Bone marrow (tissue), 2 donors: Measurements from ENCODE around the gene MKLN1.

ENCODE experiments used
- DNase-seq, 2 donors: peaks; one replicate each; lab custom pipeline; 2025; lab: John Stamatoyannopoulos, UW

Gene MKLN1

DNA sequence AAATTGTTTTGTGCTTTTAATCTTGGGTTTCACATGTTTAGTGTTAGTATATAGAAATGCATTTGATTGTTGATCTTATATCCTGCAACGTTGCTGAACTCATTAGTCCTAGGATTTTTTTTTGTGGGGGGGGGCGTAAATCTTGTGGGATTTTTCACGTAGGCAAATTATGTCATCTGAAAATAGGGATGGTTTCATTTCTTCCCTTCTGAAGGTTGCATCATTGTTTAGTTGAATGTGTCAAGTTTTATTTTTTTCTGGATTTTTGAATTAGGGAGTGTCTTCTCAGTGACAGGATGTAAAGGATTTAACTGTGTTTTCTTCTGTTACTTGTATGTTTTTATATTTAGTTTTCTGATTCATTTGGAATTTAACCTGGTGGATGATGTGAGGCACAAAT lies 26.7 kb downstream of the MKLN1 start:
- no peak for DNase-seq

DNA sequence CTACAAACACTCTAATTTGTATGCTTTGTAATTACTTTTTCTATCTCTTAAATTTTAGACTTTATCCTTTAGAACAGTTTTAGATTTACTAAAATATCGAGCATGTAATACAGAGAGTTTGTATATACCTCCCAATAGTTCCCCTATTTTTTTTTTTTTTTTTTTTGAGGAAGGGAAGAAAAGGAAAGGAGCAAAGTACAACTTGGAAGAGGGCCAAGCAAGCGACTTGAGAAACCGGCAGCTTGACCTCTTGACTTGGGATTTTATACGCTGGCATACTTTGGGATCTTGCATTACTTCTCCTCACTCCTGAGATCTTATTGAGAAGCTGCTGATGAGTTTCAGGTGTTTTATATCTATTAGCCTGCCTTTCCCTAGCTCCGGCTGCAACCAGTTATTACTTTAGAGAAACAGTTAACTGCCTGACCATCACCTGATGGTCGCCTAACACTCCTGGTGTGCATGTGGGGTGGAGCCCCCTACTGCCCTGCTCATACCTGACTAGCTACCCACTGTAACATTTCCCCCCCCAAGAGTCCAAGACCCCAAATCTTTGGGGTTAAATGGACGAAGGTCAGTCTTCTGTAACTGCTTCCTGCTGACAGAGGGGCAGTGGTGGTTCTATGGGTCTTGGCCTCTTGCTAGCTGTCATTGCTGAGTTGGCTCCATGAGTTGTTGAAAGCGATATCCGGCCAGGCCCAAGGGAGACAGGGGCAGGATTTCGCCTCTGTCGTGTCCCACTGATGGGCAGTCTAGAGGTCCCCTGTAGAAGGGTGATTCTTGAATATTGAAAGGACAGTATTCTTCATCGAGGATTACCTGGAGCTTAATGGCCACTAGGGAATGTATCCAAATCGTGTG lies 28.5 kb downstream of the MKLN1 start:
- no peak for DNase-seq

DNA sequence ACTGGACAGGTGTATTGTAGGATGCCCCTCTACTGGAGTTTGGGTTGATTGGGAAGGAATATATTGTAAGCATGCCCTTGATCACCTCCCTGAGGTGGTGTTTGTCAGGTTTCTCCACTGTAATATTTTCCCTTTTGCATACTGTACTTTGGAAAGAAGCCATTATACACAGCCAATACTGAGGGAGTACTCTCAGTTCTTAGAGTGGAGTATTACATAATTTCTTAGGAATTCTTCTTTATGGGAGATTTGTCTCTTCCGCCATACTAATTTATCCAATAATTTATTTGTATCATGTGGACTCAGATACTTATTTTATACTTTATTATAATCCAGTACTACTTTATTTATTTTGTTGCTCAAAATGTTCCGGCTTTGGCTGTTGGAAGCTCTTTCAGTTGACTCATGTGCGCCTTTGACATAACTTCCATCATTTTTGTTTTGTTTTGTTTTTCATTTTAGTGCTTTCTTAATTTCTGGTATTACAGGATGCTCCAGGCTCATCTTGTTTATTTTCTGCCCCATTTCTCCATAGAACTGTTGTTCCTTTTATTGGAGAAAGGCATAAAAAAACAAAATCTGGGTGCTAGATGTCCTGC lies 29.7 kb downstream of the MKLN1 start:
- DNase-seq: no peak

DNA sequence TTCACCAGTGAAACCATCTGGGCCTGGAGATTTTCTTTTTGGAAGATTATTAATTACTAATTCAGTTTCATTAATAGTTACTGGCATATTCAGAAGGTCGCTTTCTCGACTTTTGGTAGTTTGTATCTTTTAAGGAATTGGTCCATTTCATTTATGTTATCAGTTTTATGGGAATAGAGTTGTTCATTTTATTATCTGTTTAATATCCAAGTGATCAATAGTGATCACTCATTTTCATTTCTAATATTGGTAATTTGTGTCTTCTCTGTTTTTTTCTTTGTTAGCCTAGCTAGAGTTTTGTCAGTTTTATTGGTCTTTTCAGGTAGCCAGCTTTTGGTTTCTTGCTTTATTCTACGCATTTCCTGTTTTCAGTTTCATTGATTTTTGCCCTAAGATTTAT lies 31.0 kb downstream of the MKLN1 start:
- no peak for DNase-seq

DNA sequence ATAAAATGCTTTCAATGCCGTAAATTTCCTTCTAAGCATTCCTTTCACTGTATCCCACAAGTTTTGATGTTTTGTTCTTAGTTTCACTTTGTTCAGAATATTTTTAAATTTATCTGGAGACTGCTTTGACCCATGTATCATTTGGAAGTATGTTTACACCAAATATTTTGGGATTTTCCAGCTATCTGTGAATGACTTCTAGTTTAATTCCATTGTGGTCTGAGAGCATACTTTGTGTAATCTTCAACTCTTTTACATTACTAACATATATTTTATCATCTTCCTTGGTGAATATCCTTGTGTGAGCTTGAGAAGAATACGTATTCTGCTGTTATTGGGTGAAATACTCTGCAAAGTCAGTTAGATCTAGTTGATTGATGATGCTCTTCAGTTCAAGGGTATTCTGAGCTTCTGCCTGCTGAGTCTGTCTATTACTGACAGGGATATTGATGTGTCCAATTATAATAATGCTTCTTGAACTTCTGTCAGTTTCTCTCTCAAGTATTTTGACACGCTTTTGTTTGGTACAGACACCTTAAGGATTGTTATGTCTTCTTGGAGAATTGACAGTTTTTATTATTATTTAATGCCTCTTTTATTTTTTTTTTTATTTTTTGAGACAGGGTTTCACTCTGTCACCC lies 31.6 kb downstream of the MKLN1 start:
- no peak for DNase-seq

DNA sequence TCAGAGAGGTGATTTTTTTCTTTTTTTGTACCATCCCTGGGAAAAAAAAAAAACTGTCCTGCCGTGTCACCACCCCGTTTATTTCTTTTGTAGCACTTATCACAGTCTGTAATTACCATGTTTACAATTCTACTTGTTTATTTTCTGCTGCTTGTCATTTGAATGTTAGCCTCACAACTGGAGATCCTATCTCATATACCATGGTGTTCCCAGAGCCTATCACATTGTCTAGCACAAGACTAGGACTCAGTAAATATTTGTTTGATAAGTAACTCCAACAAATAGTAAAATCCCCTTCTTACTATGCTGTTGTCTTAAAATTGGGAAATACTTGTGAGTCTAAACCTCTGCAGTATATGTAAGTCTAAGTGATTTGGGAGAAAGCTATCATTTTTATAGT lies 36.0 kb downstream of the MKLN1 start:
- DNase-seq: no peak

DNA sequence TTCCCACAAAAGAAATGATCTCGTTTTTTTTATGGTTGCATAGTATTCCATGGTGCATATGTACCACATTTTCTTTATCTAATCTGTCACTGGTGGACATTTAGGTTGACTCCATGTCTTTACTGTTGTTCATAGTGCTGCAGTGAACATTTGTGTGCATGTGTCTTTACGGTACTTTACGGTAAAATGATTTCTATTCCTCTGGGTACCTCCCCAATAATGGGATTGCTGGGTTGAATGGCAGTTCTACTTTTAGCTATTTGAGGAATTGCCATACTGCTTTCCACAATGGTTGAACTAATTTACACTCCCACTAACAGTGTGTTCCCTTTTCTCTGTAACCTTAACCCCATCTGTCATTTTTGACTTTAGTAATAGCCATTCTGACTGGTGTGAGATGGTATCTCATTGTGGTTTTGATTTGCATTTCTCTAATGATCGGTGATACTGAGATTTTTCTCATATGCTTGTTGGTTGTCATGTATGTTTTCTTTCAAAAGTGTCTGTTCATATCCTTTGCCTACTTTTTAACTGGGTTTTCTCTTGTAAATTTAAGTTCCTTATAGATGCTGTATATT lies 37.2 kb downstream of the MKLN1 start:
- no peak for DNase-seq

DNA sequence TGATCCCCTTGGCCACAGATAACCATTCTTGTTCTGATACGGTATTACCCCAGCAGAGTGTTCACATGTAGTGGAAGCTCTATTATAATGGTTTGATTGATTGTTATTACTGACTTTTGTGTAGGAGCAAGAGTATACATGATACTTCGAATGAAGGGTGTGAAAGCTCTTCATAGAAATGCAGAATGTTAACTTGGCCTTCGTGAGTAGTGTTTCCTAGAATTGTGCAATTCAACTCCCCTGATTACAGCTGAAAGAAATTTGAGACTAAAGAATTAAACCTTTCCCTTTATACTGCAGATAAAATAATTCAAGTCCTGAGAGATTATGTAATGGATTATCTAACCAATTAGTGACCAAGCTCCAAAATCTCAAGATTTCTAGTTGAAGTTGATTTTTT lies 38.2 kb downstream of the MKLN1 start:
- DNase-seq: no peak

DNA sequence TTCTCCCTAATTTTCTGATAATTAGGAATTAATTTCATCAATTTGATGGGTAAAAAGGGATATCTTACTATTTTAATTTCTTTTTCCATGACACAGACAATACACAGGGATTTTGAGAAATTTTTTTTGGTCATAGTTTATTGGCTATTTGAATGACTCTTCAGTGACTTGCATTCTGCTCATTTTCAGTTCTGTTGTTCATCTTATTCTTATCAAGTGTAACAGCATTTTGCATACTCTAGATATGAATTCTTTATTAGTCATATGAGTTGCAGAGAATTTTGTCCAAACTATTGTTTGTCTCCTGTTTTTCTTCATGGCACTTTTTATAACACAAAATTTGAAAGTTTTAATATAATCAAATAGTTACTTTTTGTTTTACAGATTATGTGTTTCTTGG lies 41.7 kb downstream of the MKLN1 start:
- no peak for DNase-seq

DNA sequence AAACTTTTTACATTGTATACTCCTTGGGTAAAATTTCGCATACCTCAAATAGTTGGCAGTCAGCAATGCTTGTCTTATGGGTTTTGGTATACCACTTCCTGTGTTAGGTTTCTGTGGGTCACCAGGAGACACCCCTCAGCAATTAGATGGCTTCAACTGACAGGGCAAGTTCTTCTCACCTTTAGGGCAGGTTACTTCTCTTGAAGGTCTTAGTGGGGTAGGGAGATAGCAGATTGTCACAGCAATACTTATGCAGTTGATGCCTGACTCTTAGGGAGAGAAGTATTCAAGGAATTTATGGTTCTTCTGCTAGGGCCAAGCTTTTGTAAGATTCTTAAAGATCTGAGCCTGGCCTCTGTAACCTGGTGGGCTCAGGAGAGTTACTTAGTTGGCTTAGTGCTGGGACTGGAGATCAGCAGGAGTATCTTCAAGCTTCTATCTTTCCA lies 42.9 kb downstream of the MKLN1 start:
- no peak for DNase-seq

DNA sequence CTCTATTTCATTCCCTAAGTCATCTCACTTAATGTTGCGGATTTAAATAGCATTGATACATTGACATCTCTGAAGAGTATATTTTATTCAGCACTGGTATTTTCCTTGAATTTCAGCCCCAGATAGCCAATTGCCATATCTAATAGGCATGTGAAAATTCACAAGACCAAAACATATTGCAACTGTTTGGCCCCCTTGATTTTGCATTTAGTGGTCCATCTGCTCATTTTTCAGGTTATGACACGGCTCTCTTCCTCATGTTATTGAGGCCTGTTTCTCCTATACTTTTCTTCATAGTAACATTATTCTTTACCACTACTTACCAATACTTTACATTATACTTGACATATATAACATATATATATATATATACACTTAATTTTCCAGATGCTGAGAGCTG lies 43.7 kb downstream of the MKLN1 start:
- DNase-seq: no peak

DNA sequence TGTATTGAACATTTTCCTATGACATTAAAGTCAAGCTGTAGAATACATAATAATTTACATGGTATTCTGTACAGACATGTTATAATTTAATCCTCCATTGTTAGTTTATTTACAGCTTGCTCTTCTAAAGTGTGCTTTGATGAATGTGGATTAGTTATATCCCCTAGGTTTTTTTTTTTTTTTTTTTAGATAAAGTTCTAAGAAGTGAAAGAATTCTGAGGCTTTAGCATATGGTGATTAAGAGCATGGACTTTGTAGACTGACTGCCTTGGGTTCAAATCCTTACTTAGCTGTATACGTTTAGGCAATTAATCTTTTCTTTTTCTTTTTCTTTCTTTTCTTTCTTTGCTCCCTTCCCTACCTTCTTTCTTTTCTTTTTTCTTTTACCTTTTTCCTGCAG lies 44.9 kb downstream of the MKLN1 start:
- no peak for DNase-seq

DNA sequence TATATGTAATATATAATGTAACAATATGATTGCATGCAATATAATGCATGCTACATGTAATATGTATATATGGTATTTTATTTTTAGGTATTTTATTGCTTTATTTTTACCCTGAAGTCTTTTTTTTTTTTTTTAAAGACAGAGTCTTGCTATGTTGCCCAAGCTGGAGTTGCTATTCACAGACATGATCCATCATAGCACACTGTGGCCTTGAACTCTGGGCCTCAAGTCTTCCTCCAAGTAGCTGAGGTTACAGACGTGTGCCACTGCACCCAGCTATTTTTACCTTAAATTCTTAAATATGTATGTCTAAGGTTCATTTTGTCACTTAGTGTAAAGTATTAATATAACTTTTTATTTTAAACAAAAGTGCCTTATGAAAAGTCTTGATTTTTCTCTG lies 47.1 kb downstream of the MKLN1 start:
- no peak for DNase-seq

DNA sequence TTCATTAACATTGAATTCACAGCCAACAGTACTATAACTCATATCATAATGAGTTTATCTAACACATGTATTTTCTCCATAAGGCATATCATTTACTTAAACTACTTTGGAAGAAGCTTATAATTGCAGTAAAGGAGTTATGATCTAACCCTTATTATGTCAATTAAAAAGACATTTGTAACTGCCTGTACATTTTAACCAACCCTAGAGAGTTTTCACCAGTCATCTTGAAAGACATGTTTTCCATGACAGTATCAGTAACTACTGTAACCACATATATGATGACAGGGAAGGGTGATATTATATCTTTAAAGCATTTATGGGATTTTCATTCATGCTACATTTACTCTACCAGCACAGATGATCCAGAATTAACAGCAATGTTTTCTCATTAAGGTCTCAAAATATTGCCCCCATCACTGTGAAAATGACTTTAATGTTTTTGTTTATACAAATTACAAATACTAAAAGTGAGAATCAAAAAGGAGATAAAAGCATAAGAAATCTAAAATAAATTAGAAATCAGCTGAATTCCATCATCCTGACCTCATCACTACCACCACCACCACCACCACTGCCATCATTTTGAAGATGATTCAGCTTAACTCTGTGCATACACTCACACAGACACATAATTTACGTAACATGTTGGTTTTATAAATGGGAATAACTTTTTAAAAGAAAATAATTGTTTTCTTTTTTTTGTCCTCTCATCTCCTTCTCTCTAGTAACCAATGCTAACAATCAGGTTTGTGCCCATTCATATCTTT lies 53.6 kb downstream of the MKLN1 start:
- no peak for DNase-seq

DNA sequence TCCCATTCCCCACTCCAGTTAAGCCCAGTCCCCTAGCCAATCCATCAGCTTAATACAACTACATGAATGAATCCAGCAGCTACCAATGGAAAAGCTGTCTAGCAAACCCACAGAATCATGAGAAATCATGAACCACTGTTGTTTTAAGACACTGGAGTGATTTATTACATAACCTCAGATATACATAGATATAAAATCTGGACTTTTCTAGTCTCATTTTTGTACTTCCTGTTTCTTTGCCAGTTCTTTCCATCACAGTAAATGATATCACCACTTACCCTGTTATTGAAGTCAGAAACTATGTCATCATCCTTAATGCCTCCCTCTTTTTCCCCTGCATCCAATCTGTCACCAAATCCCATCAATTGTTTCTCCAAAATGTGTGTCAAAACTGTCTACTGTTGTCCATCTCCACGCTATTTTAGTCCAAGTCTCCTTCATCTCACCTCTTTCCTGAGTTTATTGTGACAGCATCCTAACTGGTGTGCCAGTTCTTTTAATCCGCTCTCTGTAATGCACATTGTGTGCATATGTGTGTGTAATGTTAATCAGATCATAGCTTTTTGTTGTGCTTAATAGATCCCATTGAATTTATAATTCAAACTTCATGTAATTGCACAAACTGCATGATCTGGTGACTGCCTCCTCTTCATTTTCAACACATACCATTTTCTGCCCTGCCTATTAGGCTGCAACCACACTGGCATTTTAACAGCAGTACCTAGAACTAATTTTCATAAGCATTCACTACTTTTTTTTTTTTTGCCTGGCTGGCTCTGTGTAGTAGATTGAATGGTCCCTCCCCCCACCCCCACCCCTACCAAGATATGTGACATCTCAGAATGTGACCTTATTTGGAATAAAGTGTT lies 56.0 kb downstream of the MKLN1 start:
- DNase-seq: peak in 1 of 2 donors; percentile 38

DNA sequence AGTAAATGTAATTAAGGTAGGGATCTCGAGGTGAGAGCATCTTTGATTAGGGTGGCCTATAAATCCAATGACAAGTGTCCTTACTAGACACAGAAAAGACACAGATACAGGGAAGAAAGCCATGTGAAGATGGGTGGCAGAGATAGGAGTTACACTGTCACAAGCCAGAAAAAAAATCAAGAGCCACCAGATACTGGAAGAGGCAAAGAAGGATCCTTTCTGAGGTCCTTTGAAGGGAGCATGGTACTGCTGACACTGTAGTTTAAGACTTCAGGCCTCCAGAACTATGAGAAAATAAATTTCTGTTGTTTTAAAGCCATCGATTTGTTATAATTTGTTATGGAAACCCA lies 56.6 kb downstream of the MKLN1 start:
- DNase-seq: no peak

DNA sequence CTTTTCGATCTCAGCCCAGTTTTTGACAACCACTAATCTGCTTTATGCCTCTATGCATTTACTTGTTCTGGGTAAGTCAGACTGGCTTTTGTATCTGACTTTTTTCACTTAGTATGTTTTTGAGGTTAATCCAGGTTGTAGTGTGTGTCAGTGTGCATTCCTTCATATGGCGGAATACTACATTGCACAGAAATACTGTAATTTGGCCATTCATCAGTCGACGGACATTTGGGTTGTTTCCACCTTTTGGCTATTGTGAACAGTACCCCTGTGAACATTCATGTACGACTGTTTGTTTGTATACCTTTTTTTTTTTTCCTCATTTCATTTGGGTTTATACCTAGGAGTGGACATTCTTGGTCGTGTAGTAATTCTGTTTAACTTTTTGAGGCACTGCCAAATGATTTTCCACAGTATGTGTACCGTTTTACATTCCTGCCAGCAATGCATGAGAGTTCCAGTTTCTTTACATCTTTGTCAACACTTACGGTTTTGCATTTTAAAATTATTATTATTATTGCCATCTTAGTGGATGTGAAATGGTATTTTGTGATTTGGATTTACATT lies 57.4 kb downstream of the MKLN1 start:
- no peak for DNase-seq

DNA sequence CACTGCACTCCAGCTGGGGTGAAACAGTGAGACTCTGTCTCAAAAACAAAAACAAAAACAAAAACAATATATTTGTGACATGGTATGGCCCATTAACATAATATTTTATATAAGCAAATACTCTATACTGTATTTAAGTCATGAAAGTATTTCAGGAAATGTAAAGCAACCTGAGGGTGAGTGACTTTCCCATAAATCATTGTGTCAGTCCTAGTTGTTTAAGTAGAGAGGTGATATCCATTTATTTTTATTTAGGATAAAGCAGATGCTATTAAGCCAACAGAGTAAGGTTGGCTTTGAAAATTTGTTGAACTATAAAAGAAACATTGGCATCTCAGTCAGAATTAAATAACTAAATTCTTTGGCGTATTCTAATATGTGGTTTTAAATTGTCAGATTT lies 60.5 kb downstream of the MKLN1 start:
- no peak for DNase-seq

DNA sequence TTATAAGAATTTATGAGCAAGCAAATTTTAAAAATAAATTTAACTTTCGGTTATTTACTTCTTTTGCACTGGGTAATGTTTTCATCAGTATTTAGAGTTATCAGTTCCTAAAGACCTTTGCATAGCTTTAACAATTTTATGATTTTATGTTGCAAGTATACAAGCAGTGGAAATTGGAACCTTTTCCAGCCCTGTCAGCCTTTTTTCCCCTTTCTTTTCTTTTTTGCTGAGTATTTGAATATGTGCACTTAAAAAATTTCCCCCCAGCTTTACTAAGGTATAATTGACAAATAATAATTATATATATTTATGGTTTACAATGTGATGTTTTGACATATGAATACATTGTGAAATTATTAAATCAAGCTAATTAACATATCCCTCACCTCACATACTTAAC lies 62.6 kb downstream of the MKLN1 start:
- DNase-seq: no peak

DNA sequence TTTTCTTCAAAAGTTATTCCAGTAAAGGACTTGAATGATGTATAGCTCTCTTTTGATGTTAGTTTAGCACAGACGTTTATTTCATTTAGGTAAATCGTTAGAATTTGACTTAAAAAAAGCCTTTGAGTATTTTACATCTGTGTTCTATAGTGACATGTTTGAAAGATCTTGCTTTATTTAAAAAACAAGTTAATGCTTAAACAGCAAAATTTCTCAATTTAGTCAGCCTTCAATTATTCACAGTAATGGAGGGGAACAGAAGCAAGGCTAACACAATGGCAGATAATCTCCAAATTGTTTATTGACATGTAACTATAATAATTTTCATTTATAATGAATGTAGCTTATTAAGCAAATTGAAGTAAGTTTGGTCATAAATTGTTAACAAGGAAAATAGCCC lies 63.5 kb downstream of the MKLN1 start:
- no peak for DNase-seq

DNA sequence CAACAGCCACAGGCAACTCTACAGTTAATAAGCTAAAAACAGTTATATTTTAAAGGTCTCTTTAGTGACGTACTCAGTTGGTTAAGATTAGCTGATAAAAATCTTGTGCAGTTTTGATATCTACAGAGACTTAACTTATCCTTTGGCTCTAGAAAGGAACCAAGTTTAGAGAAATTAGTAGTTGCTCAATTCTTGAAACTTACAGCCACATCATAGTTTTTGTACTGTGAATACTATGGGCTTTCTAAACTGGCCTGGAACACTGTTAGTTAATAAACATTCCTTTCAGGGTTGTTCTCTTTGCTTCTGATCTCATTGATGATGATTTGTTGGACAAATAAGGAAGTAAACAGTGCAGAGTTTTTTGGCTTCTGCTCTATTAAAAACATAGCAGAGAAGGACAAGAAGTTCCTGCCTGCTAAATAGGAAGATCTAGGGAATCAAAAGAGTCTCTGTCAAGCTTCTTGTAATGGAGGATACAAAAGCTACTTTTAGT lies 73.1 kb downstream of the MKLN1 start:
- DNase-seq: peak in 1 of 2 donors; percentile 16
